Hippocampal formation (tissue), 2 donors: ENCODE data around the gene FAM118B.

Experiments used
- DNase-seq, 2 donors: peaks; one replicate each; lab custom pipeline; 2025; lab: John Stamatoyannopoulos, UW

Gene FAM118B

DNA sequence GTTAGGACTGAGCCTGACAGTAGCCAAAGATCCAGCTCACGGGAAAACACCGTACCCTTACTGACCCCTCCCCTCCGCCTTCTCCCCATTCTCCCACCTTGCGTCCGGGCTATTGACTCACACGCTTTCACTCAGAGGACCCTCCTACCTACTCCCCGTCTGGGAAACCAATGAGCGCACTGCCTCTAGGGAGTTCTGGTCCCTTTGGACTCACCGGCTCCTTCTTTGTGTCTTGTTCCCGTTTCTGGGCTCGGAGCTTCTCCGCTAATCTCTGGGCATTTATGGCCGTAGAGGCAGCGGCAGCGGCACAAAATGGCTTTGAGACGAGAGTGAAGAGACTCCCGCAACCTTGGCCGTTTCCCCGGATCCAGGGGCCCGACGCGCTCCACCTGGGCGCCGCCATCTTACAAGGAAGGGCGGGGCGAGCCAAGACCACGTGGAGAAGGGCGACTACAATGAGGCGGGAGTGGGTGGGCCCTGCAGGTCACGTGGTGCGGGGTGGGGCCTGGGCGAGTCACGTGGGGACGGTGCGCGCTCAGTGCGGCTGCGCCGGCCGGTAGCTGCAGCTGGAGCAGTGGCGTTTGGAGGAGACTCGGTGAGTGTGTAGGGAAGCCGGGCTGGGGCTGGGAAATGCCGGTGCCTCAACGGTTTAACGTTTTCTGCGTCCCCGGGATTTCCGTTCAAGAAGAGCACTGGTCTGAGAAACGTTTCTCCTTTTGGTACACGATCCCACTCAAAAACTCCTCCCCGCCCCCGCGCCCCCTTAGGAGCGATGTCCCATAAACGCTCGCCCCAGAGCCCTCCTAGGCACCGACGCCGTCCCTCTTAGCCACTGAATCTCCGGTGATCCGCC, at the start of gene FAM118B, which contains the start of gene RPUSD4:
FAM118B (plus strand) TSS at position 547 of the 853 bp plus-strand sequence. CDS start 23,220 bp downstream, outside the sequence.
RPUSD4 (minus strand) TSS at position 415 of the 853 bp plus-strand sequence; CDS start at position 403, 12 bp downstream.
- peak; percentile 95 to 96 for DNase-seq

DNA sequence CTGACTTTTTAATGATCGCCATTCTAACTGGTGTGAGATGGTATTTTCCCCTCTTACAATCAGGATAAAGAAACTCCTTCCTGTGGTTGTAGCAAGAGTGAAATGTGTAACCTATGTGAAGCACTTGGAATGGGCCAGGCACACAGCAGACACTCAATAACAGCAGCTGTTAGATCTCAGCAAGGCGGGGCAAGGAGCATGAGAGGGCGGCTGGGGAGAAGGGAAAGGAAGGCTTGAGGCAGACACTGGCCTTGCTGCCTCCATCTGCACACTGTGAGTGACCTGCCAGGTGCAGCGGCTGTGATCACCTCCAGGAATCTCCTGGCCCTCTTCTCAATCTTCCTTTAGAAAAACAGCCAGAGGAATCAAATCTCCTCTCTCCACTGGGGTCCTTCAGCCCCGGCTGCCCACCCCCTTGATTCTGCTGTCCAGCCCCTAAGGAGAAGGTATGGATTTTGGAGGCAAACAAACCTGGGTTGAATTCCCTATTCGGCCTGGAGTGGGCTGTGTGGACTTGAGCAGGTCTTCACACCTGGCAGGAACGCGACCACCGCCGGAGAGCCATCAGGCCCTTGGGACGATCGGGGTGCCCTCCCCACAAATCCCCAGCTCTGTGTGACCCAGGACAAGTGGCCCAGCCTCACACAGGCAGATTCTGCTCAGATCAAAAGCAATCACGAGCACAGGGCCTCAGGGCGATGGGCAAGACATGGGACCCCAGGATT, 49.1 kb upstream of the FAM118B start:
- no peak for DNase-seq

DNA sequence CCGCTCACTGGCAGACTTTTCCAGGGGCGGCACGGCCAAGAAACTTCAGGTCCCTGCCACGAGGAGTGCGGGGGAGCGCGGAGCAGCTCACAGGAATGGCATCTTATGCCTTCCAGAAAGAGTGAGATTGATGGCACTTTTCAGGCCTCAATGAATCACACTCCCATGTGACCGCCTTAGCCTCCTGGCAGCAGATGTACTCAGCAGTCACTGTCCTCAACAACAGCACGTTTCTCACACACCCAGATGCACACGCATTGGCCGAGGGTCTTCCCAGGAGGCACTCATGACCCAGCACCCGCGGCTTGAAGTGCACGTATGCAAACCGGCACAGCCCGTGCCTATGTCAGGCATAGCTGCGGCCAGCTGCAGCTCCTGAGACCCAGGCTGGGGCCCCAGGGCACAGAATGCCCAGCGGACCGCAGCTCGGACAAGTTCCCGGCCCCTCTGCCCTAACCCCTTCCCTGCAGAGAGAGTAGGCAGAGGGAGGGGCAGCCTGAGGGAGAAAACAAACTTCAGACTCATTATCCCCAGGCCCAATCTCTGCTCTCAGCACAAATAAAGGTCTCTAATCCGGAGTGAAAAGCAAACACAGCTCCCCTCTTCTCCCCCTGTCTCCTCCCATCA, 48.4 kb upstream of the FAM118B start:
- no peak for DNase-seq

DNA sequence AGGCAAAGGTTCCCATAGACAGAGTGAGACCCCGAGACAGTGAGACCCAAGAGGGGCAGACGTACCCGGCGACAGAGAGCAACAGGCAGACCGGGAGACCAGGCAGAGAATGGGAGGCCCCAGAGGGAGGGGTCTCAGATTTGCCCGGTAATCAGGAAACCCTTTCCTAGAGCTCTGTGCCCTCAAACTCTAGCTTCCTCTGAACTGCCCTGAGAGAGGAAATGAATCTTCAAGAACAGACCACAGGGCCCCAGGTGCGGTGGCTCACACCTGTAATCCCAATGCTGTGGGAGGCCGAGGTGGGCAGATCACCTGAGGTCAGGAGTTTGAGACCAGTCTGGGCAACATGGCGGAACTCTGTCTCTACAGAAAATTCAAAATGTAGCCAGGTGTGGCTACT, 47.8 kb upstream of the FAM118B start:
- no peak for DNase-seq

DNA sequence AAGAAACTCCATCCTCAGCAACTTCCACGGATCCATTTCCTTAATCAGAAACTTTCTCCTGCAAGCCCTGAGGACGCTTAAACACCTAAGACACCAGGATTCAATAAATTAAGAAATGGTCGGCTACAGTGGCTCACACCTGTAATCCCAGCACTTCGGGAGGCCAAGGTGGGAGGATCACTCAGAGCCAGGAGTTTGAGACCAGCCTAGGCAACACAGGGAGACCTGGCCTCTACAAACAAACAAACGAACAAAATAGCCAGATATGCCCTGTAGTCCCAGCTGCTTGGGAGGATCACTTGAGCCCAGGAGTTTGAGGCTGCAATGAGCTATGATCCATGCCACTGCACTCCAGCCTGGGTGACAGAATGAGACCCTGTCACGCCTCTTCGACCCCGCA, 46.8 kb upstream of the FAM118B start:
- DNase-seq = no peak

DNA sequence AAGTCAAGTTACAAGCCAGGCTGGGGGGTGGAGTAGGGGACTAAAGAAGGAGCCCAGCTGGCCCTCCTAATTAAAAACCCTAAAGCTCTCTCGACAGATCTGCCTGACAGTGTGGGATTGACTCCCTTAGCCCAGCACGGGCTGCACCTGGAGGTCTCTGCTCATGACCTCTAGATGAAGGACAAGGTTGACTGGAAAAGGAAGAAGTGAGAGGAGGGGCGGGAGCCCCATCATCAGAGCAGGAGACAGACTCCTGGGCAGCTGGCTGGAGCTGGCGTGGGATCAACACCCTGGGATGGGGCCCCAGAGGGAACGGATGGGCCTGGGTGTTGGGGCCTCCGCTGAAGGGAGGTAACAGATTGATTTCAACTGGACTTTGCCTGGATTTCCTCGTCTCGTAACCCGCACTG, 46.3 kb upstream of the FAM118B start:
- no peak for DNase-seq

DNA sequence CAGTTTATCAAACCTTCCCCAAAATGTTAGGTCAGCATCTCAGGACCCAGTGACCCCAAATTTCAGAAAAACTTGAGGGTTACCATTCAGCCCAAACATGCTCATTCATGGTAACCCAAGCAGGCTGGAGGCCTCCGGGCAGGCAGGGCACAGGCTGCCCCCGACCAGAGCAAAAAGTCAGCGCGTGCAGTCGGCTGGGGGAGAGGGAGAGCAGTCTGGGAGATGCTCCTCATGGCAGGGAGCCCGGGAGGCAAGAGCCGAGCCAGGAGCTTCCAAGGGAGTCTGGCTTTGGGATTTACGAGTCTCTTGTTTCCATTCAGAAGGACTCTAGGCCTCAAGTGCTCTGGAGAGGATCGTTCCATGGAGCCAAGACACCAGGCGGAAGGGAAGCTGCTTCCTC, 45.8 kb upstream of the FAM118B start:
- no peak for DNase-seq

DNA sequence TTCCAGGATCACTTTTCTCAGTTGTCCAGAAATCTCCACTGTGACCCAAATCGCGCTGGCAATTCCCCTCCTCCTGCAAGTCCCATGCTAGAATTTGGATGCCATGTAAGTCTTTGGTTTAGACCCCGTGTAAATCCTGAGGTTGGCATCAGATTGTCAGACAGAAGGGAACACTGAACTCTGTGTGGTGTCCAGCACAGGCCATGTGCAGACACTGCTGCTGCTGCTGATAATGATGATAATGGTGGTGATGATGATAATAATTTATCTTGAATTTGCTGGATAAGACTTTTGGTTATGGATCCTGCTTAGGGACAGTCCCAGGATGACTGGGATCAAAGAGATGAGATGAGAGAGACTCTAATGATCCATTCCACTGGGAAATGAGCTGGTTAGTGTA, 45.2 kb upstream of the FAM118B start:
- no peak for DNase-seq

DNA sequence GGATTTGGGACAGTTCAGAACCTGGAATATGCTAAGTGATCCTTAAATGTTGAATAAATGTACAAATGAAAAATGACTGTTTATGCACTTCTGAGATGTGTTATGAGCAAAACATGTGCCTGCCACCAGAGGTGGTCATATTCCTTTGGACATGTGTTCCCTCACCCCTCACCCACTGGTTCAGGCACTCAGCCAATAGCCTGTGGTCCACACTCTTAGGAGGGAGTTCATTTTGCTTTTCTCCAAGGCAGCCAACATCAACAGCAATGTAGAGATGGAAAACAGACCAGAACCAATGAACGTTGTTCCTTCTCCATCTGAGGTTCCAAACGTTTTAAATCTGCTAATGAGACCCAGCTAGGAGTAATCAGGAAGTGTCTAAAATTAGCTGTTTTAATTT, 44.1 kb upstream of the FAM118B start:
- DNase-seq = no peak

DNA sequence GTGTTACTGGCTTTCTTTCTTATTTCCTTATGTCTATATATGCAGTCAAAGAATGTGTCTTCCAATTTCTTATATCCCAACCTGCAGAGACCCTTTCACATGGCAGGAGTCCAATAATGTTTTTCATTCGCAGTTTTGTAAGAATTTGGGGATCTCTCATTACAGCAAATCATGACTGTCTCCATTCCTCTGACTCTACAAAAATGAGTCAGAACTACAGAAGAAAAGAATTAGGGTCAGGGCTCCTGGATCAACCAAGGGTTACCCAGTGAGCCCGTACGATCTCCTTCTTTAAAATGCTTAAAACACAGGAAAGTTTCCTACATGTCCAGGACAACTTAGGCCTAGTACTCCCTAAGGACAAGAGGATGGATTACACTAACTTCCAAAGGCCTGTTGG, 42.3 kb upstream of the FAM118B start:
- no peak for DNase-seq

DNA sequence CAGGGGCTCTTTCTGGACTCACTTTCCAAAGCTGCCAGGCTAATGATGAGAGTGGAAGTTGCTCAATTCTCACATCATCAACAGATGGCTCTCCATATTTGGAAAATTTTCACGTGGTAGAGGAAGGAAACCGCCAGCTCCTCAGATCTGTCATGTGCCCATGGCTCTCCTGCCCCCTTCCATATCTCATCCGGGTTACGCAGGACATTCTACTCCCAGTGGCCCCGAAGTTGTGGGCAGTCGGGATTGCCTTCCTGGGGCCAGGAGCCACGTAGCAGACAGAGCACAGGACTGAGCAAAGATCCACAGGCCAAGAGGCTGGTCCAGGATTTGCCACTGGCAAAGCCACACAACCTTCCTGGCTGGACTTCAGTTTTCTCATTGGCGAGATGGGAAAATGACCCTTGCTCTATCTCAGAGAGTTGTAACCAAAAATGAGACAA, 39.0 kb upstream of the FAM118B start:
- DNase-seq = no peak

DNA sequence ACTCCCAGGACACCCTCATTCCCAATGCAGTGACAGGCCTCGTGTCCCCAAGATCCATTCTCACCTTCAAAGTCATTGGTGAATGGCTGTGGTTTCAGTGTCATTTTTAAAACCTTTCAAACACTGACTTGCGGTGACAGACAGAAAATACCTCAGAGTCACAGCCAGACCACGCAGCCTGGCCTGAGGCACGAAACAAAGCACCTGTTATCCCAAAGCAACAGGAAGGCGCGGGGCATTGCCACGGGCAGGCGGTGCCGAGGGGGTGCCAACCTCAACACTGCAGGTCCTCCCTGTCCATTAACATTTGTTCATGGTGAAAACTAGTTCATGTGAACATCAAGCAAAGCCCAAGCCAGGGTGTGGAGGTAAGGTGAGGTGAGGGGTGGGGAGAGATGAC, 38.3 kb upstream of the FAM118B start:
- no peak for DNase-seq

DNA sequence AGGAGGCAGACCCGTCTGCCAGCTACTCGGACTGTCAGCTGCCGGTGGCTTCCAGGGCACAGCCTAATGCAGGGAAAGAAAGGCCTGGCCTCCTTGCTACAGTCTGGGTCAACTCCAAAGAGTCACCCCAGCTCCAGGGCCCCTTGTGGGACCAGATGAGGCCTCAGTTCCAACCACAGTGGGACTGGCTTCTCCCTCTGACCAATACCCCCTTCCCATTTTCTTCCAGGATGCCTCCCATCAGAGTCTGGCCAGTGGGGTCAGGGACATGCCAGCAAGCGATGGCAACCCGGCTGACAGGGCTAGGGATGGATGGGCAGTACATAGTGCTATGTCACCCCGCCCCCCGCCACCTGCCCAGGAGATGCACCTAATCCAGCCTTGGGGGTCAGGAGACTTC, 36.8 kb upstream of the FAM118B start:
- no peak for DNase-seq

DNA sequence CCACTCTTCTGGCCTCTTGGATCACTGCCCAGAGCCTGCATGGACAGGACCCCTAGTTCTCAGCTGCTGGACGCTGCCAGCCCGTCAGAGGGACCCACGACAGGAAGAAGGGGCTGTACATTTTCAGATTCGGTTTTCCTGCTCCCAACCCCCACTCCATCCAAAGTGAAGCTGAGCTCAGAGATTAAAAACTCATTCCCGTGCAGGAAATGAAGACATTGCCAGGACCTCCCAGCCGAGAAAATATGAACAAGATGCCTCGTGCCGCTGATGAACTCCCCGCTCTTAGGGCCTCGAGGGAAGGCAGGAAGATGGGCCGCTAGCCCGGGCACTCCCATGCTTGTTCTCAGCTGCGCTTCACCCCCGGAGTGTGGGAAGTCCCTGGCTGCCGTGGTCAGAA, 36.2 kb upstream of the FAM118B start:
- no peak for DNase-seq

DNA sequence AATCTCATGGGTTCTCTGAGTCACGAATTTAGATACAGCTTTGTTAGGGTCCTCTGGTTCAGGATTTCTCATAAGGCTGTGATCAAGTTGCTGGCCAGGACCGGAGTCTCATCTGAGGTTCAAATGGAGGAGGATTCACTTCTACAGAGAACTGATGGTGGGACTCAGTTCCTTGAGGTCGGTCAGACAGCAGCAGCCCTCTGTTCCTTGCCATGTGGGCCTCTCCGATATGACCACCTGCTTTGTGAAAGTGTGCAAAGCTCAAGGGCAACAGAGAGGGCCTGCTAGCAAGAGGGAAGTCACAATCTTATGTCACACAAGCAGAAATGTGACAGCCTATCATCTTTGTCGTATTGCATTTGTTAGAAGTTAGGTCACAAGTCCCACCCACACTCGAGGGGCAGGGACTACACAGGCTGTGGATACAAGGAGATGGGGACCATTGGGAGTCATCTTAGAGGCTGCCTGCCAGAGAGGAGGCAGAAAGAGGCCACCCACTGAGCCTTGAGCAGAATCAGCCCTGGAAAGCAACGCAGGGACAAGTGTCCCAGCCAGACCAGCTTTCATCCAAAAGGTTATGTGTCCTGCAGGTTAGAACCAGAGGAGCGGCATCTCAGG, 34.6 kb upstream of the FAM118B start:
- no peak for DNase-seq

DNA sequence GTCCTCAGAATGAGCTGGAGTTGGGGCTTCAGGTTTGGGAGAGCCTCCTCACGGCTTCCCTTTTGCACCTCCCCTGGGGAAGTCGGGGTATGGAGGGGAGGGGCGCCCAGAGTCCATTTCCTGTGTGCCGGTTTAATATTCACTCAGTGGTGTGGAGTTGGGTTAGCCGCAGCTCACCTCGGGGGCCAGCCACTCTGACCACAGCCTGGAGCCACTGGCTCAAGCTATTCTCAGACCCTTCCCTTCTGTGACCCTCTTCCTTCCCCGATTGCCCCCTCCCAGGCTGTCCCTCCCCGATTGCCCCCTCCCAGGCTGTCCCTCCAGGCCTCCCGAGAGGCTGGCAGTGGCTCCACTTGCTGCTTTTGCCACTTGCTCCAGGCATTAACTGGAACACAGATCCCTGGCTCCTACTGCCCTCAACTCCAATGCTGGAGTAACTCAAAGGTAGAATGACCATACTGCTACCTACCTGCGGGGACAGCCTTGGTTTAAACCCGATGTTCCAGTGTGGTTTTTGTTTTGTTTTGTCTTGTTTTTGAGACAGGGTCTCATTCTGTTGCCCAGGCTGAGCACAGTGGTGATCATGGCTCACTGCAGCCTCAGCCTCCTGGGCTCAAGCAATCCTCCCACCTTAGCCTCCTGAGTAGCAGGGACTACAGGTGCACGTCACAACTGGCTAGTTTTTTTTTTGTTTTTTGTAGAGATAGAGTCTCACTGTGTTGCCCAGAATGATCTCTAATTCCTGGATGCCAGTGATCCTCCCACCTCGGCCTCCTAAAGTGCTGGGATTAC, 29.4 kb upstream of the FAM118B start:
- DNase-seq = no peak

DNA sequence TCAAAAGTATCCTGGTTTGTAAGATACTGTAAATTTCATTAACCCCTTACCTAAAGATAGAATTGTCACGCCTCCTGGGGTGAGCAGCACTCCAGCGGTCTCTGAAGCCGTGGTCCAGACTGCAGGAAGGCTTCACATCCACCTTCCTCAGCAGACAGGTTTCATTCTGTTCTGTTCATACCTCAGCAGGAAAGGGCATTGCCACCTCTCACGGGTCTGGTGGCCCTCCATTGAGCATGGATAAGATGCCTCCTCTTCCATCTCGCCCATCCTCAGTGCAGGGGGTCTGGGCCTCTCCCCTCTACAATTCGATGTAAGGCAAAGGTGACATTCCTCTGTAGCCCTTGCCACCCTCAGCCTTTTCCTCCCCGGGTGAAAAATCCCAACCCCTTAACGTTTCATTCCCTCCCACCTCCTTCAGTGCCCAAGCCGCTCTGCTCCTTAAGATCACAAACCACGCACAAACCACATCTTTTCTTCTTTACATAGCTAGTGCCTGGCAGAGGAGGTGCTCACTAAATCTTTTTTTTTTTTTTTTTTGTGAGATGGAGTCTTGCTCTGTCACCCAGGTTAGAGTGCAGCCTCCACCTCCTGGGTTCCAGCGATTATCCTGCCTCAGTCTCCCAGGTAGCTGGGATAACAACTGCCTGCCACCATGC, 28.7 kb upstream of the FAM118B start:
- no peak for DNase-seq

DNA sequence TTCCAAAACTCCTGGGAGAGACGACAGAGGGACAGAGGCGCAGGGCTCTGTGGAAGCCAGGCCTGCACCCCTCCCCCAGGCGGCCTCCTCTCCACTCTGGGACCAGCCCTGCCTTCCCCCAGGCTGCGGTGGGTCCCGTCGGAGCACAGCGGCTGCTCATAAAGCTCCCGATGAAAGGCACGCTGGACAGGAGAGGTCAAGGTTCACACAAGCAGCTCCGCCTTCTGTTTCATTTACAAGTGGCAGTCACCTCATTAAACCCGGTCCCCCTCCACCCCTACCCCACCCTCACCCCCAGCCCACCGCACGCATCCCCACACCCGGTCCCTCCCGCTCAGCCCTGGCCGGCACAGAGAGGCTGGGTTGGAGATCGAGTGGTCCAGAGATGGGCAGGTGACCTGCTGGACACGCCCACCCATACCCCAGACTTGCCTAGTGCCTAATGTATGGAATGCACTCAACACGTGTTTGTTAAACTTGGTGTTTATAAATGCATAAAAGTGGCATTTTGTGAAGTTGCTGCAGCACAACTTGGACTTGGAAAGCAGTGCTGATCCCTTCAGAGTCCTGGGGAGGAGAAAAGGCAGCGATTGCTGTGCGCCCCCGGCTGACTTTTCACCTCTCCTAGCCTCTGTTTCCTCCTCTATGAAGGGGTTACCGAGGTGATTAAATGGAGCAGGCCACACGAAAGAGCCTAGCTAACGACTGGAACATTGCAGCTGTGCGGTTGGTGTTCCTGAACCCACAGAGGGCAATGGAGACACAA, 26.1 kb upstream of the FAM118B start:
- no peak for DNase-seq

DNA sequence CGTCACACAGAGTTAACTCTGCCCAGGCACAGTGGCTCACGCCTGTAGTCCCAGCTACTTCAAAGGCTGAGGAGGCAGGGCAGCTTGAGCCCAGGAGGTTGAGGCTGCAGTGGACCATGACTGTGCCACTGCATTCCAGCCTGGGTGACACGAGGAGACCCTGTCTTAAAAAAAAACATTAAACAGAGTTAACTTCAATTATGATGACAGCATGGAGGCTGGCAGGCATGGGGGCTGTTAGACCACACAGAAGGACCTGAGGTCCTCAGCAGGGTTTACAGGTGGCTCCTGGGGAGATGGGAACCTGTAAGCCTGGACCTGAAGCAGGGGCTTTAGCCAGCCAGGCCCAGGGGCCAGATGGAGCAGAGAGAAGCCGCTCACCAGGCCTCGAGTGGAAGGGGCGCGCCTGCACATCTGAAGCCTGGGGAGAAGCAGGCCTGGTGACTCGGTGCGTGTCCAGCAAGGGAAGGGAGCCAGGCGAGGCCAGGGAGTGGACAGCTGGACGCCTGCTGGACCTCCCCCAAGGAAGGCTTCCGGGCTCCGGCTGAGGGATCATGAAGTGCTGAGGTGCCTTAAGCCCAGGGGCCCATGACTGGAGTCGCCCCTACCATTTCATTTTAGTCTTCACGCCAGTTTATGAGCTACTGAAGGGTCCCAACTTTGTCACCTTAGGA, 25.4 kb upstream of the FAM118B start:
- no peak for DNase-seq
